Gastroesophageal sphincter (tissue), 3 donors: ENCODE results near the gene EIF2D.

Experiments
- CTCF ChIP-seq, 4 experiments: fragments of 200-600 bp in 2 of 4; fragments of 450-650 bp in 2 of 4; sonication (generic) in 1 of 4; IDR thresholded peaks; one replicate each; pipeline ENCODE4 v1.5.1; 2017 to 2019; ENCODE audit warnings: antibody characterized with exemption in 4 of 4, mild to moderate bottlenecking in 2 of 4, moderate library complexity in 2 of 4
- POLR2A ChIP-seq, 2 donors: fragments of 450-650 bp; IDR thresholded peaks; one replicate each; pipeline ENCODE4 v1.6.1; 2017; ENCODE audit warnings: antibody characterized with exemption in 2 of 2, mild to moderate bottlenecking in 2 of 2, moderate library complexity in 1 of 2

- TF ChIP-seq CTCF (IDR thresholded peaks at IDR 0.05) (peak in 3 of 4 experiments; percentile 39 to 56 (median 43)), POLR2A (IDR thresholded peaks at IDR 0.05) (no peak)
Measured at GRCh38 chr1:206631085-206631509, 18.8 kb upstream of the EIF2D start.
